IPS DF 6.9 (cell line): ENCODE results near the gene SLC35F3.

Experiments used
- DNase-seq: peaks from one replicate; pipeline ENCODE4 v3.0.0-alpha.2; 2013; ENCODE audit warnings: low read depth, low spot score
- H3K27ac ChIP-seq: one replicate; pipeline ENCODE4 v1.5.1; 2013; ENCODE audit warnings: low read length, control low read depth
- H3K27me3 ChIP-seq: 2 replicates; pipeline ENCODE4 v1.6.1; 2013; ENCODE audit warnings: mild to moderate bottlenecking, low read length; ENCODE audit not compliant: control insufficient read depth, insufficient read depth
- H3K36me3 ChIP-seq: 2 replicates; pipeline ENCODE4 v1.6.1; 2013; ENCODE audit warnings: low read length; ENCODE audit not compliant: control insufficient read depth, insufficient read depth
- H3K4me1 ChIP-seq: 2 replicates; pipeline ENCODE4 v1.6.1; 2013; ENCODE audit warnings: low read length; ENCODE audit not compliant: control insufficient read depth, insufficient read depth
- H3K4me3 ChIP-seq: 2 replicates; pipeline ENCODE4 v1.5.1; 2013; ENCODE audit warnings: mild to moderate bottlenecking, low read length
- H3K9me3 ChIP-seq: 2 replicates; pipeline ENCODE4 v1.6.1; 2013; ENCODE audit warnings: low read length, inconsistent platforms; ENCODE audit not compliant: control insufficient read depth, insufficient read depth
- WGBS: extraction: QIAGEN DNeasy Blood & Tissue Kit; methylation state at CpG from one replicate; pipeline ENCODE4 v1.1.7; 2013; ENCODE audit warnings: mixed read lengths, missing lambda C conversion rate; ENCODE audit not compliant: insufficient read length, insufficient coverage; 5-methylcytosine and 5-hydroxymethylcytosine counted together

The SLC35F3 gene

GRCh38 chr1:233990486-233990885, 86.0 kb downstream of the SLC35F3 start:
- H3K4me3 ChIP-seq: no peak overlapping the region
- no CpG with 5 or more reads among the region's 2 CpGs for WGBS
- H3K27ac ChIP-seq: no peak overlapping the region
- no peak for DNase-seq
- H3K9me3 ChIP-seq: no peaks in the 10 kb centered on the region
- no peaks in the 10 kb centered on the region for H3K4me1 ChIP-seq
- no peaks in the 10 kb centered on the region for H3K36me3 ChIP-seq
- no peaks in the 10 kb centered on the region for H3K27me3 ChIP-seq

- H3K27me3 ChIP-seq: no peaks in the 10 kb centered on the region
- H3K4me1 ChIP-seq: no peaks in the 10 kb centered on the region
- H3K36me3 ChIP-seq: no peaks in the 10 kb centered on the region
- no peaks in the 10 kb centered on the region for H3K9me3 ChIP-seq
- H3K27ac ChIP-seq: no peak overlapping the region
- DNase-seq: no peak
- no peak overlapping the region for H3K4me3 ChIP-seq
- no CpG with 5 or more reads among the region's 6 CpGs for whole genome bisulfite sequencing
Observed at GRCh38 chr1:233993651-233994050, 89.2 kb downstream of the SLC35F3 start.

GRCh38 chr1:233994112-233994511, 89.6 kb downstream of the SLC35F3 start:
- no peaks in the 10 kb centered on the region for H3K27me3 ChIP-seq
- H3K27ac ChIP-seq: no peak overlapping the region
- no peaks in the 10 kb centered on the region for H3K4me1 ChIP-seq
- no peak for DNase-seq
- no peak overlapping the region for H3K4me3 ChIP-seq
- no CpG with 5 or more reads among the region's 3 CpGs for WGBS
- no peaks in the 10 kb centered on the region for H3K36me3 ChIP-seq
- no peaks in the 10 kb centered on the region for H3K9me3 ChIP-seq

GRCh38 chr1:233998456-233998855, 94.0 kb downstream of the SLC35F3 start:
- no peaks in the 10 kb centered on the region for H3K9me3 ChIP-seq
- no peak overlapping the region for H3K27ac ChIP-seq
- no peaks in the 10 kb centered on the region for H3K27me3 ChIP-seq
- no peak overlapping the region for H3K4me3 ChIP-seq
- no CpG with 5 or more reads among the region's 3 CpGs for WGBS
- peaks cover 2% of the 10 kb centered on the region for H3K4me1 ChIP-seq
- no peaks in the 10 kb centered on the region for H3K36me3 ChIP-seq
- no peak for DNase-seq

GRCh38 chr1:233998891-233999290, 94.4 kb downstream of the SLC35F3 start:
- no peak overlapping the region for H3K4me3 ChIP-seq
- WGBS: no CpG with 5 or more reads among the region's 6 CpGs
- no peaks in the 10 kb centered on the region for H3K27me3 ChIP-seq
- no peaks in the 10 kb centered on the region for H3K9me3 ChIP-seq
- peaks cover 2% of the 10 kb centered on the region for H3K4me1 ChIP-seq
- H3K27ac ChIP-seq: no peak overlapping the region
- DNase-seq: no peak
- H3K36me3 ChIP-seq: no peaks in the 10 kb centered on the region

DNA sequence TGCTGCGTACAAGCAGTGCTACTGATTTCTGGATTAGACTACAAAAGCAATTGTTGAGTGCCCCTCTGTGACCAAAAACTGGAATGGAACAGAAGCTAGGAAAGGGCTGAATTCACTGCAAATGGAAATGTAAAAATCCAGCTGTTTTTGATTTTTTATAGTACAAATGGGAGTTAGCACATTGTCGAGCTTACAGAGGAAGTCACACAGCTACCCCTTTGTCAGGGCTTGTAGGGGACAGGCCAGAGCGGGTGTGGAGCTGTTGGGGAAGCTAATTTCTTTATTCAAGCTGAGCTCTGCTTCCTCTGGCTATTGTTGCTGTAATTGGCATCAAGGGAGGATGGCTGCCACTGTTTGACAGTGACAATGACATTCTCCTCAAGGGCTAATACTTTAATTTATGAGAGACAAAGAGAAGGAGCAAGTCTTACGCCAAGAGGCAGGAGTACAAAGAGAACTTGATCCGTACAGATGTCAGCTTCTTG, 96.1 kb downstream of the SLC35F3 start:
- DNase-seq: no peak
- Histone ChIP-seq H3K27ac (no peak overlapping the region), H3K4me1 (peaks cover 3% of the 10 kb centered on the region), H3K4me3 (no peak overlapping the region), H3K27me3 (no peaks in the 10 kb centered on the region), H3K9me3 (no peaks in the 10 kb centered on the region), H3K36me3 (no peaks in the 10 kb centered on the region)
- no CpG with 5 or more reads among the region's 5 CpGs for WGBS

GRCh38 chr1:234001817-234002216, 97.3 kb downstream of the SLC35F3 start:
- no peaks in the 10 kb centered on the region for H3K27me3 ChIP-seq
- H3K4me3 ChIP-seq: no peak overlapping the region
- no peak overlapping the region for H3K27ac ChIP-seq
- H3K9me3 ChIP-seq: no peaks in the 10 kb centered on the region
- no peaks in the 10 kb centered on the region for H3K36me3 ChIP-seq
- peaks cover 3% of the 10 kb centered on the region for H3K4me1 ChIP-seq
- DNase-seq: no peak

DNA sequence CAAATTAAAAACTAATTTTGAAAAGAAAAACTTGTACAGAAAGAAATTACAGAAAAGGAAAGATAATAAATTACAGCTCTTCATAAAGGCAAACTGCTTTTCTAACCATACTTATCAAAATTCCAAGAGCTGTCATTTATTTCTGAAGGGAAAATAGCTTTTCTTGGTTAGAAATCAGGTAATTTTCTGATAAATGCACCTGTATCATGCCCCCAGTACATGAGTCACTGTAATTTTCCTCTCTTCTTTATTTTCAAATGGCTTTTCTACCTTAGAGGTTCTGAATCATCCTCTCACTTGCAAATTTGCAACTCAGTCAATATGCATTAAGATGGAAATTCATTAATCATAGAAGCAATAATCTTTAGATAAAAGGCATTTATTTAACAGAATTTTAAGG, 100.1 kb downstream of the SLC35F3 start:
- Histone ChIP-seq H3K4me3 (no peak overlapping the region), H3K4me1 (peaks cover 1% of the 10 kb centered on the region; the same call in 1 of the 2 replicates), H3K27ac (no peak overlapping the region), H3K36me3 (no peaks in the 10 kb centered on the region), H3K27me3 (no peaks in the 10 kb centered on the region), H3K9me3 (no peaks in the 10 kb centered on the region)
- DNase-seq: no peak

DNA sequence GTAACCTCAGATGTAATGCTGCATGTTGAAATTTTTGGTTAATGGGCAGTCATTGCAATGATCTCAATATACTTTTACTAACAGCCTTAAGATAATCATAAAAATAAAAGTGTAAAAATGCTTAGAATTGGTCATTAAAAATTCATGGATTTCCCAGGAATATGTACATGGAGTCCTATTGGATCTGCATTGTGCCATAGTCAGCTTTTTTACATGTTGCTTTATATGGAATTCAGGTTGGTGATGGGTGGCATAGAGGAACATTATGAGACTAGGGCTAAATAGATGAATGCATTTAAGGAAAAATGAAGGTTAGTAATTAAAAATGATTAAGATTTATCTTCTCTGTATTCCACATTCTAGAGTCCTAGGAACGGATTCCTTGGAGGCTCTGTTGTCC, 103.2 kb downstream of the SLC35F3 start:
- Histone ChIP-seq H3K9me3 (no peaks in the 10 kb centered on the region), H3K27me3 (no peaks in the 10 kb centered on the region), H3K36me3 (no peaks in the 10 kb centered on the region), H3K4me3 (no peak overlapping the region), H3K4me1 (peaks cover 1% of the 10 kb centered on the region; the same call in 1 of the 2 replicates), H3K27ac (no peak overlapping the region)
- DNase-seq: no peak
- WGBS: no CpG with 5 or more reads among the region's 1 CpG

- Histone ChIP-seq H3K4me3 (no peak overlapping the region), H3K27me3 (no peaks in the 10 kb centered on the region), H3K4me1 (peaks cover 1% of the 10 kb centered on the region; the same call in 1 of the 2 replicates), H3K27ac (no peak overlapping the region), H3K9me3 (no peaks in the 10 kb centered on the region), H3K36me3 (no peaks in the 10 kb centered on the region)
- DNase-seq: no peak
Observed at GRCh38 chr1:234008591-234008990, 104.1 kb downstream of the SLC35F3 start.

DNA sequence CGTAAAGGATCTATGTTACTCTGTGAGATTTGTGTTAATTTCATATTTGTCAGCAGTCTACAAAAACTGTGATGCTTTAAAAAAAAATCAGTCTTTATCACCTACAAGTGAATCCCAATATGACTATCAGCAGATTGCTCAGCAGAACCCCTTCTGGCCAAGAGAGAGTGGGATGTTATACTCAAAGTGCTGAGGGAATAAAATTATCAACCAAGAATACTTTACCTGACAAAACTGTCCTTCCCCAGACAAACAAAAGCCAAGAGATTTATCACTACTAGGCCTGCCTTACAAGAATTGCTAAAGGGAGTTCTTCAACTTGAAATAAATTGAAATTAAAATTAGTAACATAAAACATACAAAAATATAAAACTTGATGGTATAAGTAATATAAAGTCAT, 105.2 kb downstream of the SLC35F3 start:
- WGBS: no CpG with 5 or more reads among the region's 1 CpG
- no peak for DNase-seq

More for the DNA sequence above, 105.2 kb downstream of the SLC35F3 start:
- H3K4me1 ChIP-seq: peaks cover 1% of the 10 kb centered on the region; the same call in 1 of the 2 replicates
- no peaks in the 10 kb centered on the region for H3K36me3 ChIP-seq
- no peaks in the 10 kb centered on the region for H3K27me3 ChIP-seq
- H3K4me3 ChIP-seq: no peak overlapping the region
- H3K27ac ChIP-seq: no peak overlapping the region
- no peaks in the 10 kb centered on the region for H3K9me3 ChIP-seq
